ENCODE data around the gene OPTC.

The OPTC gene

GRCh38 chr1:203458078-203458477 lies 35.9 kb upstream of the OPTC start:
- no peak overlapping the region for H3K4me3 ChIP-seq (ENCODE audit: low read length)
- TF ChIP-seq CTCF (IDR thresholded peaks at IDR 0.05; ENCODE audit: insufficient read depth, low read depth, low read length, missing control alignments), result no peak
- no peak for DNase-seq (ENCODE audit: low read depth)

DNA sequence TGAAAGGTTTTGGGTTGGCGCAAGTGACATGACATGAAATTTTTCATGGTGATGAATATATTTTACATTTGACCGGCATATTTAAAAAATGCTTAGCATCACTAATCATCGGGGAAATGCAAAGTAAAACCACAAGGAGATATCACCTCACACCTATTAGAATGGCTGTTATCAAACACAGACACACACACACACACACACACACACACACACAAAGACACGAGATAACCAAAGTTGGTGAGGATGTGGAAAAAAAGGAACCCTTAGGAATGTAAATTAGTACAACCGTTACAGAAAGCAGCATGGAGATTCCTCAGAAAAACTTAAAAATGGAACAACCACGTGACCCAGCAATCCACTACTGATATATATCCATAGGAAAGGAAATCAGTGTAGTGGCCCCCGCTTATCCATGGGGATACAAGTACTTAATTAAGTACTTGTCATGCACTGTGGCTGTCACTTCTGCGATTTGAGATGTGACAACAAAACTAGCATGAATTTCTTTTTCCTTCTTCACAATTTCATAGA lies 34.2 kb upstream of the OPTC start:
- no peak overlapping the region for H3K4me3 ChIP-seq (ENCODE audit: low read length)
- no peak for TF ChIP-seq CTCF (IDR thresholded peaks at IDR 0.05; ENCODE audit: insufficient read depth, low read depth, low read length, missing control alignments)
- no peak for DNase-seq (ENCODE audit: low read depth)

- H3K4me3 ChIP-seq (ENCODE audit: low read length), result no peak overlapping the region
- no peak for TF ChIP-seq CTCF (IDR thresholded peaks at IDR 0.05; ENCODE audit: insufficient read depth, low read depth, low read length, missing control alignments)
- no peak for DNase-seq (ENCODE audit: low read depth)
These were observed 32.2 kb upstream of the OPTC start for GRCh38 chr1:203461717-203462116.

- no peak overlapping the region for H3K4me3 ChIP-seq (ENCODE audit: low read length)
- no peak for TF ChIP-seq CTCF (IDR thresholded peaks at IDR 0.05; ENCODE audit: insufficient read depth, low read depth, low read length, missing control alignments)
- no peak for DNase-seq (ENCODE audit: low read depth)
These were observed 31.8 kb upstream of the OPTC start for GRCh38 chr1:203462143-203462542.

DNA sequence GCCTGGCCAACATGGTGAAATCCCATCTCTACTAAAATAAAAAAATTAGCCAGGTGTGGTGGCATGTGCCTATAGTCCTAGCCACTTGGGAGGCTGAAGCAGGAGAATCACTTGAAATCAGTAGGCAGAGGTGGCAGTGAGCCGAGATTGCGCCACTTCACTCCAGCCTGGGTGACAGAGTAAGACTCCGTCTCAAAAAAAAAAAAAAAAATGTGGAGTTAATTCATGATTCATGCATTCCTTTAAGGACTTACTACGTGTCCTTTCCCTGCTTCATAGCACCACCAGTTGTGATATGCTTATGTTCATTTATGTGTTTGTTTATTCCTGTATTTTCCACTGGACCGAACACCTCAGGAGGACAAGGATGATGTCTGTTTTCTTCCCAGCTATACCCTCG lies 31.1 kb upstream of the OPTC start:
- no peak overlapping the region for H3K4me3 ChIP-seq (ENCODE audit: low read length)
- no peak for TF ChIP-seq CTCF (IDR thresholded peaks at IDR 0.05; ENCODE audit: insufficient read depth, low read depth, low read length, missing control alignments)
- peak; percentile 64 for DNase-seq (ENCODE audit: low read depth)

- H3K4me3 ChIP-seq (ENCODE audit: low read length), result no peak overlapping the region
- no peak for DNase-seq (ENCODE audit: low read depth)
- no peak for TF ChIP-seq CTCF (IDR thresholded peaks at IDR 0.05; ENCODE audit: insufficient read depth, low read depth, low read length, missing control alignments)
These were observed 30.4 kb upstream of the OPTC start for GRCh38 chr1:203463469-203464062.

GRCh38 chr1:203464226-203464625 lies 29.7 kb upstream of the OPTC start:
- no peak overlapping the region for H3K4me3 ChIP-seq (ENCODE audit: low read length)
- DNase-seq (ENCODE audit: low read depth), result peak; percentile 25
- no peak for TF ChIP-seq CTCF (IDR thresholded peaks at IDR 0.05; ENCODE audit: insufficient read depth, low read depth, low read length, missing control alignments)

All from epithelial cell of esophagus (primary cell).